ENCODE measurements around the gene ATP7A.

- TF ChIP-seq CTCF (IDR thresholded peaks at IDR 0.05; ENCODE audit: low read length) (no peak), EZH2 (IDR thresholded peaks at IDR 0.05; ENCODE audit: borderline replicate concordance, low read length) (no peak)
Observed at GRCh38 chrX:77966361-77966760, 55.9 kb downstream of the ATP7A start.

Data from OCI-LY1 (cell line).